Neural cell (in vitro differentiated cells): ENCODE measurements around the gene NPS. TPM values are rescaled to one million over a fixed set of nuclear protein-coding genes. Genes with fewer than 3 reads are reported as not detected.

ENCODE experiments used
- H2AFZ ChIP-seq: fragments of 200-600, 300-800 bp; sonication (generic), shearing (Covaris generic); 2 replicates; pipeline ENCODE4 v1.6.0; 2014; ENCODE audit warnings: low read depth, mild to moderate bottlenecking, antibody characterized with exemption, low read length, moderate library complexity
- H3F3A ChIP-seq: fragments of 200-600 bp; shearing (Covaris generic); 2 replicates; pipeline ENCODE4 v1.6.1; 2016; ENCODE audit warnings: mild to moderate bottlenecking, moderate library complexity, mixed read lengths, antibody characterized with exemption, low read length; ENCODE audit not compliant: insufficient read depth, poor library complexity, severe bottlenecking
- H3K27ac ChIP-seq: fragments of 200-600, 300-800 bp; sonication (generic), shearing (Covaris generic); 2 replicates; pipeline ENCODE4 v1.5.1; 2014; ENCODE audit warnings: mild to moderate bottlenecking, low read length, moderate library complexity
- H3K27me3 ChIP-seq: fragments of 300-800, 200-600 bp; sonication (generic), shearing (Covaris generic); 2 replicates; pipeline ENCODE4 v1.6.0; 2014; ENCODE audit warnings: mild to moderate bottlenecking, low read depth, low read length, moderate library complexity; ENCODE audit not compliant: insufficient read depth
- H3K36me3 ChIP-seq: fragments of 300-800, 200-600 bp; sonication (generic), shearing (Covaris generic); 2 replicates; pipeline ENCODE4 v1.5.1; 2014; ENCODE audit warnings: mild to moderate bottlenecking, antibody characterized with exemption, low read length, moderate library complexity; ENCODE audit not compliant: insufficient read depth
- H3K4me2 ChIP-seq: fragments of 300-800, 200-600 bp; sonication (generic), shearing (Covaris generic); 2 replicates; pipeline ENCODE4 v1.6.0; 2014; ENCODE audit warnings: mild to moderate bottlenecking, low read length
- H3K4me3 ChIP-seq: fragments of 300-800, 200-600 bp; sonication (generic), shearing (Covaris generic); 2 replicates; pipeline ENCODE4 v1.5.1; 2014; ENCODE audit warnings: mild to moderate bottlenecking, low read length, moderate library complexity
- H3K79me2 ChIP-seq: fragments of 200-600 bp; shearing (Covaris generic); replicated peaks from 2 replicates; pipeline ENCODE4 v1.6.0; 2014; ENCODE audit warnings: mild to moderate bottlenecking, low read length, moderate library complexity; ENCODE audit not compliant: insufficient read depth
- H3K9ac ChIP-seq: fragments of 300-800, 200-600 bp; sonication (generic), shearing (Covaris generic); 2 replicates; pipeline ENCODE4 v1.6.1; 2016; ENCODE audit warnings: mild to moderate bottlenecking, low read length, mixed read lengths
- H3K9me2 ChIP-seq: fragments of 200-600 bp; shearing (Covaris generic); 2 replicates; pipeline ENCODE4 v1.6.1; 2016; ENCODE audit warnings: mild to moderate bottlenecking, low read length, mixed read lengths; ENCODE audit not compliant: insufficient read depth
- H3K9me3 ChIP-seq: fragments of 200-600, 300-800 bp; sonication (generic), shearing (Covaris generic); 2 replicates; pipeline ENCODE4 v1.6.1; 2016; ENCODE audit warnings: mild to moderate bottlenecking, mixed run types, low read length, moderate library complexity, mixed read lengths
- H4K20me1 ChIP-seq: fragments of 200-600 bp; shearing (Covaris generic); 2 replicates; pipeline ENCODE4 v1.6.1; 2016; ENCODE audit warnings: mild to moderate bottlenecking, mixed run types; ENCODE audit not compliant: insufficient read depth
- EP300 ChIP-seq: fragments of 450-650 bp; conservative IDR thresholded peaks from 2 replicates; pipeline ENCODE4 v1.6.1; 2014; ENCODE audit warnings: antibody characterized with exemption, mild to moderate bottlenecking, moderate library complexity; ENCODE audit not compliant: poor library complexity, severe bottlenecking
- EZH2 ChIP-seq: fragments of 200-600, 300-800 bp; shearing (Covaris generic), sonication (generic); IDR thresholded peaks from 2 replicates; pipeline ENCODE4 v1.6.1; 2014; ENCODE audit warnings: antibody characterized with exemption, low read length, borderline replicate concordance, mild to moderate bottlenecking; ENCODE audit not compliant: insufficient read depth, poor library complexity, severe bottlenecking
- MXI1 ChIP-seq: fragments of 450-650 bp; conservative IDR thresholded peaks from 2 replicates; pipeline ENCODE4 v1.6.1; 2014; ENCODE audit warnings: antibody characterized with exemption, mild to moderate bottlenecking; ENCODE audit not compliant: poor library complexity, severe bottlenecking
- POLR2AphosphoS5 ChIP-seq: IDR thresholded peaks from 2 replicates; pipeline ENCODE4 v1.6.1; 2012
- RAD21 ChIP-seq: fragments of 450-650 bp; conservative IDR thresholded peaks from 2 replicates; pipeline ENCODE4 v1.6.1; 2014; ENCODE audit warnings: antibody characterized with exemption, mild to moderate bottlenecking, moderate library complexity
- SMC3 ChIP-seq: fragments of 450-650 bp; conservative IDR thresholded peaks from 2 replicates; pipeline ENCODE4 v1.6.1; 2014; ENCODE audit warnings: antibody characterized with exemption, mild to moderate bottlenecking, moderate library complexity; ENCODE audit not compliant: poor library complexity
- TAF1 ChIP-seq: IDR thresholded peaks from 2 replicates; pipeline ENCODE4 v1.6.1; 2012; ENCODE audit warnings: low read depth
- polyA plus RNA-seq: library from polyadenylated mRNA; depleted of rRNA; stranded (reverse); fragments of >200 nt; gene quantifications from 2 replicates; pipeline ENCODE4 v1.2.3, GENCODE V29; 2014
- TF ChIP-seq, protein P1 (sequence below): IDR thresholded peaks from 2 replicates; pipeline ENCODE4 v1.6.1; 2012; ENCODE audit warnings: borderline replicate concordance
- TF ChIP-seq, protein P2 (sequence below): fragments of 450-650 bp; IDR thresholded peaks from 2 replicates; pipeline ENCODE4 v1.5.1; 2014; ENCODE audit warnings: antibody characterized with exemption, mild to moderate bottlenecking, moderate library complexity; ENCODE audit not compliant: poor library complexity, severe bottlenecking

The NPS gene
- polyA plus RNA-seq, 1 donor from 2014 or later = not detected

DNA sequence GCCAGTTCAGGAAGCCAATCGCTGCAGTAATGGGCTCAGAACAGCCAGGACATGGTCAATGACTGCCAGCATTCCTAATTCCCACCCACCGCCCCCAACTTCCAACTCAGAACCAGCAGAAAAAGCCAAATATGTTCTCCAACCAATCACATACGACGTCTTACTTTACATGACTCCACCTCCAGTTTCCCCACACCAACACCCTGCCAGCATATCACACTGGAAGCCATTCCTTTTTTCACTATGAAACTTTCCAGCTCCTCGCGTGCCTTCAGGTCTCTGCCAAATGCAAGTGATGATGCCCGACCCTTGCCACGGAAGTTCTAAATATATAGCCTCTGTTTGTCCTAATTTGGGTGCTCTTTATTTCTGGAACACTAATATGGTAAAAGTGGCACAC, 12.5 kb downstream of the NPS start:
- H3K9me2 ChIP-seq = no peaks in the 10 kb centered on the region

DNA sequence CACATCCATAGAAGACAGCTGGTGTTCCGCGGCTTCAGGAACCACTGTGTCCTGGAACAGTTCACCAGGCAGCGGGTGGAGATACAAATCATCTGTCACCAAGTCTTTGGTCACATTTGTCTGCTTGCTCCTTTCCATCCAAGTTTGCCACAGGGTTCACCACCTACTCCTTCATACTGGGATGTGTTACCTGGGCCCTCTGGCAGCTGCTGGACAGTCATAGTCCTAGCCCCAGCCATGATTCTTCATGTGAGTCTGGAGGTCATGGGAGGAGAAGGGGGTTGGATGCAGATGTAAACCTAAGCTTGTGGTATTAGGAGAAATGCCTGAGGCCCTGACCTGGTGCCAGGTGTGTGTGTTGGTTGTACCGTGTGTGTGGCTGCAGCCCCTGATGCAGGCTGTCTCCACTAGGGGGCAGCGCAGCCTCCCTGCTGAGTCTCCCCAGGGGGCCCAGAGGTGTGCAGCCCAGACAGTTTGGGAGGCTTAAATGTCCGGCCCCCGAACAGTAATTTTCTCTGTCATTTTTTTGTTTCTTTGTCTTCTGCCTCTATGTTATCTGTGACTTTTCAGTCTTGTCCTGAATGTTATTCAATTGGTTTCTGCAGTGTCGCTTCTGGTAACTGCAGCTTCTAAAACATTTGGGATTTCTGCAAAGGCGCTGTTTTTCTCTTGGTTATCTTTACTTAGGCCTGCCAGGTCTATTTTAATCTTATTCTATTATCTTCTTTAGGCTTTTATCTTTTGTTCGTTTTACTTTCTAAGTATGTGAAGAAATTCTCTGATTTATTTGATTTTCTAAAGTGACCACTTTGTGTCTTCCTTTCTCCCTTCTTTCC, 14.8 kb downstream of the NPS start:
- Histone ChIP-seq H2AFZ (no peak overlapping the region), H3K79me2 (no peaks in the 10 kb centered on the region), H3K9me3 (no peaks in the 10 kb centered on the region), H3K27me3 (no peaks in the 10 kb centered on the region), H3K9me2 (no peaks in the 10 kb centered on the region), H3K4me3 (no peak overlapping the region), H3K27ac (no peak overlapping the region), H3K4me2 (no peak overlapping the region), H3K9ac (no peak overlapping the region), H4K20me1 (no peaks in the 10 kb centered on the region), H3K36me3 (no peaks in the 10 kb centered on the region), H3F3A (no peaks in the 10 kb centered on the region)
- TF ChIP-seq SMC3 = no peak
- TF ChIP-seq POLR2AphosphoS5 = no peak
- no peak for TF ChIP-seq EZH2
- TF ChIP-seq, protein P1, sequence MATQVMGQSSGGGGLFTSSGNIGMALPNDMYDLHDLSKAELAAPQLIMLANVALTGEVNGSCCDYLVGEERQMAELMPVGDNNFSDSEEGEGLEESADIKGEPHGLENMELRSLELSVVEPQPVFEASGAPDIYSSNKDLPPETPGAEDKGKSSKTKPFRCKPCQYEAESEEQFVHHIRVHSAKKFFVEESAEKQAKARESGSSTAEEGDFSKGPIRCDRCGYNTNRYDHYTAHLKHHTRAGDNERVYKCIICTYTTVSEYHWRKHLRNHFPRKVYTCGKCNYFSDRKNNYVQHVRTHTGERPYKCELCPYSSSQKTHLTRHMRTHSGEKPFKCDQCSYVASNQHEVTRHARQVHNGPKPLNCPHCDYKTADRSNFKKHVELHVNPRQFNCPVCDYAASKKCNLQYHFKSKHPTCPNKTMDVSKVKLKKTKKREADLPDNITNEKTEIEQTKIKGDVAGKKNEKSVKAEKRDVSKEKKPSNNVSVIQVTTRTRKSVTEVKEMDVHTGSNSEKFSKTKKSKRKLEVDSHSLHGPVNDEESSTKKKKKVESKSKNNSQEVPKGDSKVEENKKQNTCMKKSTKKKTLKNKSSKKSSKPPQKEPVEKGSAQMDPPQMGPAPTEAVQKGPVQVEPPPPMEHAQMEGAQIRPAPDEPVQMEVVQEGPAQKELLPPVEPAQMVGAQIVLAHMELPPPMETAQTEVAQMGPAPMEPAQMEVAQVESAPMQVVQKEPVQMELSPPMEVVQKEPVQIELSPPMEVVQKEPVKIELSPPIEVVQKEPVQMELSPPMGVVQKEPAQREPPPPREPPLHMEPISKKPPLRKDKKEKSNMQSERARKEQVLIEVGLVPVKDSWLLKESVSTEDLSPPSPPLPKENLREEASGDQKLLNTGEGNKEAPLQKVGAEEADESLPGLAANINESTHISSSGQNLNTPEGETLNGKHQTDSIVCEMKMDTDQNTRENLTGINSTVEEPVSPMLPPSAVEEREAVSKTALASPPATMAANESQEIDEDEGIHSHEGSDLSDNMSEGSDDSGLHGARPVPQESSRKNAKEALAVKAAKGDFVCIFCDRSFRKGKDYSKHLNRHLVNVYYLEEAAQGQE = no peak
- TF ChIP-seq TAF1 = no peak

More for the DNA sequence above, 12.5 kb downstream of the NPS start:
- Histone ChIP-seq H3K27ac (no peak overlapping the region), H3K4me2 (no peak overlapping the region), H3K9ac (no peak overlapping the region), H3K4me3 (no peak overlapping the region), H3K36me3 (no peaks in the 10 kb centered on the region), H3F3A (no peaks in the 10 kb centered on the region), H2AFZ (no peak overlapping the region), H4K20me1 (no peaks in the 10 kb centered on the region), H3K9me3 (no peaks in the 10 kb centered on the region), H3K27me3 (peaks cover 6% of the 10 kb centered on the region), H3K79me2 (no peaks in the 10 kb centered on the region)
- TF ChIP-seq RAD21 (no peak), TAF1 (no peak), MXI1 (no peak), SMC3 (no peak), EZH2 (no peak), POLR2AphosphoS5 (no peak), EP300 (no peak)
- TF ChIP-seq, protein P2, sequence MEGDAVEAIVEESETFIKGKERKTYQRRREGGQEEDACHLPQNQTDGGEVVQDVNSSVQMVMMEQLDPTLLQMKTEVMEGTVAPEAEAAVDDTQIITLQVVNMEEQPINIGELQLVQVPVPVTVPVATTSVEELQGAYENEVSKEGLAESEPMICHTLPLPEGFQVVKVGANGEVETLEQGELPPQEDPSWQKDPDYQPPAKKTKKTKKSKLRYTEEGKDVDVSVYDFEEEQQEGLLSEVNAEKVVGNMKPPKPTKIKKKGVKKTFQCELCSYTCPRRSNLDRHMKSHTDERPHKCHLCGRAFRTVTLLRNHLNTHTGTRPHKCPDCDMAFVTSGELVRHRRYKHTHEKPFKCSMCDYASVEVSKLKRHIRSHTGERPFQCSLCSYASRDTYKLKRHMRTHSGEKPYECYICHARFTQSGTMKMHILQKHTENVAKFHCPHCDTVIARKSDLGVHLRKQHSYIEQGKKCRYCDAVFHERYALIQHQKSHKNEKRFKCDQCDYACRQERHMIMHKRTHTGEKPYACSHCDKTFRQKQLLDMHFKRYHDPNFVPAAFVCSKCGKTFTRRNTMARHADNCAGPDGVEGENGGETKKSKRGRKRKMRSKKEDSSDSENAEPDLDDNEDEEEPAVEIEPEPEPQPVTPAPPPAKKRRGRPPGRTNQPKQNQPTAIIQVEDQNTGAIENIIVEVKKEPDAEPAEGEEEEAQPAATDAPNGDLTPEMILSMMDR = no peak
- TF ChIP-seq, protein P1 = no peak
